Progenitor cell of endocrine pancreas (in vitro differentiated cells): Measurements from ENCODE around the gene SH3BP1. TPM values are rescaled to one million over a fixed set of nuclear protein-coding genes. Genes with fewer than 3 reads are reported as not detected.

Experiments used
- DNase-seq: peaks from one replicate; pipeline ENCODE4 v3.0.0; 2021; ENCODE audit warnings: low spot score; ENCODE audit not compliant: unreplicated experiment
- H3K27ac Mint-ChIP-seq: 2 replicates; pipeline ENCODE4 v1.8.0; 2021; ENCODE audit warnings: mild to moderate bottlenecking, moderate library complexity, mixed read lengths
- H3K27me3 Mint-ChIP-seq: 2 replicates; pipeline ENCODE4 v1.8.0; 2021; ENCODE audit warnings: mixed read lengths
- H3K36me3 Mint-ChIP-seq: 2 replicates; pipeline ENCODE4 v1.8.0; 2022; ENCODE audit warnings: mixed read lengths; ENCODE audit not compliant: insufficient read depth
- H3K4me1 Mint-ChIP-seq: 2 replicates; pipeline ENCODE4 v1.8.0; 2021; ENCODE audit warnings: low read depth, mixed read lengths
- H3K4me3 Mint-ChIP-seq: 2 replicates; pipeline ENCODE4 v1.8.0; 2021; ENCODE audit warnings: low read depth, mild to moderate bottlenecking, moderate library complexity, mixed read lengths
- H3K9me3 Mint-ChIP-seq: 2 replicates; pipeline ENCODE4 v1.8.0; 2021; ENCODE audit warnings: low read depth, mixed read lengths
- CTCF ChIP-seq: fragments of 200-600 bp; sonication (generic); IDR thresholded peaks from one replicate; pipeline ENCODE4 v1.5.0; 2021; ENCODE audit warnings: antibody characterized with exemption, mild to moderate bottlenecking; ENCODE audit not compliant: unreplicated experiment
- total RNA-seq: library from RNA; stranded (reverse); gene quantifications from 2 replicates; pipeline ENCODE4 v1.2.1, GENCODE V29; 2021

The SH3BP1 gene
- total RNA-seq, 1 donor from 2014 or later, result 27.4 TPM

- H3K4me1 Mint-ChIP-seq, result peaks cover 7% of the 10 kb centered on the region
- no peaks in the 10 kb centered on the region for H3K9me3 Mint-ChIP-seq
- no peaks in the 10 kb centered on the region for H3K27me3 Mint-ChIP-seq
- H3K36me3 Mint-ChIP-seq, result peaks cover 11% of the 10 kb centered on the region
- no peak for DNase-seq
- no peak for TF ChIP-seq CTCF
- H3K4me3 Mint-ChIP-seq, result peak overlapping the region; percentile 88
- H3K27ac Mint-ChIP-seq, result peak overlapping the region; percentile 96
Measured at GRCh38 chr22:37697538-37697835, 58.0 kb downstream of the SH3BP1 start.

GRCh38 chr22:37701141-37701786, 61.8 kb downstream of the SH3BP1 start:
- Mint-ChIP-seq H3K27ac (no peak overlapping the region), H3K27me3 (no peaks in the 10 kb centered on the region), H3K4me3 (no peak overlapping the region), H3K36me3 (peaks cover 27% of the 10 kb centered on the region), H3K4me1 (peaks cover 5% of the 10 kb centered on the region), H3K9me3 (no peaks in the 10 kb centered on the region)
- no peak for DNase-seq
- TF ChIP-seq CTCF, result no peak

GRCh38 chr22:37703906-37704305, 64.4 kb downstream of the SH3BP1 start:
- H3K9me3 Mint-ChIP-seq, result no peaks in the 10 kb centered on the region
- TF ChIP-seq CTCF, result no peak
- H3K4me3 Mint-ChIP-seq, result no peak overlapping the region
- DNase-seq, result no peak
- H3K27me3 Mint-ChIP-seq, result no peaks in the 10 kb centered on the region
- H3K27ac Mint-ChIP-seq, result no peak overlapping the region
- peaks cover 31% of the 10 kb centered on the region for H3K36me3 Mint-ChIP-seq
- no peaks in the 10 kb centered on the region for H3K4me1 Mint-ChIP-seq

GRCh38 chr22:37704645-37705044, 65.2 kb downstream of the SH3BP1 start:
- Mint-ChIP-seq H3K9me3 (no peaks in the 10 kb centered on the region), H3K4me1 (no peaks in the 10 kb centered on the region), H3K27ac (no peak overlapping the region), H3K36me3 (peaks cover 29% of the 10 kb centered on the region), H3K27me3 (no peaks in the 10 kb centered on the region), H3K4me3 (no peak overlapping the region)
- TF ChIP-seq CTCF, result no peak
- no peak for DNase-seq

GRCh38 chr22:37705205-37705604, 65.7 kb downstream of the SH3BP1 start:
- H3K36me3 Mint-ChIP-seq, result peaks cover 31% of the 10 kb centered on the region
- H3K4me3 Mint-ChIP-seq, result no peak overlapping the region
- H3K27ac Mint-ChIP-seq, result no peak overlapping the region
- no peaks in the 10 kb centered on the region for H3K4me1 Mint-ChIP-seq
- no peaks in the 10 kb centered on the region for H3K27me3 Mint-ChIP-seq
- DNase-seq, result no peak
- TF ChIP-seq CTCF, result no peak
- H3K9me3 Mint-ChIP-seq, result no peaks in the 10 kb centered on the region

Other genes starting within 250 kb of the SH3BP1 start
- gene ELFN2, start 212.2 kb upstream of the SH3BP1 start, total RNA-seq, result 0.36 and 0.44 TPM in 2 replicates
- 3.2 and 5.9 TPM in 2 replicates for gene MFNG, start 153.3 kb upstream of the SH3BP1 start, total RNA-seq
- 44.1 and 46.7 TPM in 2 replicates for gene CARD10, start 120.3 kb upstream of the SH3BP1 start, total RNA-seq
- 52.6 TPM in 2 replicates for gene CDC42EP1, start 79.2 kb upstream of the SH3BP1 start, total RNA-seq
- gene LGALS2, start 59.6 kb upstream of the SH3BP1 start, total RNA-seq, result 2.7 and 4.3 TPM in 2 replicates
- 121 and 132 TPM in 2 replicates for gene GGA1, start 30.8 kb upstream of the SH3BP1 start, total RNA-seq
- 16.8 and 17.7 TPM in 2 replicates for gene PDXP, start 19.1 kb downstream of the SH3BP1 start, total RNA-seq
- 0.81 TPM in 1 of 2 replicates, not detected in the other for gene LGALS1, start 36.0 kb downstream of the SH3BP1 start, total RNA-seq
- 16.4 and 17.1 TPM in 2 replicates for gene NOL12, start 46.7 kb downstream of the SH3BP1 start, total RNA-seq
- gene TRIOBP, start 57.4 kb downstream of the SH3BP1 start, total RNA-seq, result 73.0 and 78.7 TPM in 2 replicates
- 20.2 and 28.1 TPM in 2 replicates for gene GCAT, start 168.3 kb downstream of the SH3BP1 start, total RNA-seq
- gene GALR3, start 183.7 kb downstream of the SH3BP1 start, total RNA-seq, result 0.41 and 0.87 TPM in 2 replicates
- 23.7 and 24.2 TPM in 2 replicates for gene ANKRD54, start 204.7 kb downstream of the SH3BP1 start, total RNA-seq
- gene EIF3L, start 209.8 kb downstream of the SH3BP1 start, total RNA-seq, result 725 and 736 TPM in 2 replicates